Measurements from ENCODE around the gene SDK1. TPM values are rescaled to one million over a fixed set of nuclear protein-coding genes. Genes with fewer than 3 reads are reported as not detected.

The SDK1 gene
- total RNA-seq, 2 donors from 2014 or later, result 19.8 to 32.4 TPM

- no peak overlapping the region for H3K27ac ChIP-seq
- intact Hi-C loops (cut with DNase I), result no loop called here
- H3K9me3 ChIP-seq, result no peaks in the 10 kb centered on the region
- no peaks in the 10 kb centered on the region for H3K4me1 ChIP-seq
- no peaks in the 10 kb centered on the region for H3K27me3 ChIP-seq
- DNase-seq, result no peak
- TF ChIP-seq CTCF (IDR thresholded peaks at IDR 0.05) (no peak), POLR2A (IDR thresholded peaks at IDR 0.05) (no peak)
- 65 to 74% methylated on average over 12 of the region's 12 CpGs for WGBS, 2 donors
- ATAC-seq, result no peak
- H3K4me3 ChIP-seq, result no peak overlapping the region
- no peaks in the 10 kb centered on the region for H3K36me3 ChIP-seq (replicated peaks in 1 of 2; ENCODE audit: insufficient read depth in 1 of 2, low read depth in 2 of 2)
Observed at GRCh38 chr7:3380886-3381685, 80.0 kb downstream of the SDK1 start.

GRCh38 chr7:3386423-3387190, 85.6 kb downstream of the SDK1 start:
- Histone ChIP-seq H3K27ac (no peak overlapping the region), H3K36me3 (replicated peaks in 1 of 2; ENCODE audit: insufficient read depth in 1 of 2, low read depth in 2 of 2) (no peaks in the 10 kb centered on the region), H3K4me1 (no peaks in the 10 kb centered on the region), H3K9me3 (no peaks in the 10 kb centered on the region), H3K27me3 (no peaks in the 10 kb centered on the region), H3K4me3 (no peak overlapping the region)
- TF ChIP-seq POLR2A (IDR thresholded peaks at IDR 0.05), result no peak
- no peak for TF ChIP-seq CTCF (IDR thresholded peaks at IDR 0.05)
- no peak for DNase-seq
- ATAC-seq, result no peak
- 55 to 81% methylated on average over 5 of the region's 5 CpGs for WGBS, 2 donors
- intact Hi-C loops (cut with DNase I), result no loop called here

- H3K4me1 ChIP-seq, result no peaks in the 10 kb centered on the region
- H3K9me3 ChIP-seq, result peaks cover 0 to 10% (median 0%) of the 10 kb centered on the region in 3 donors
- WGBS, 2 donors, result 94 to 96% methylated on average over 3 of the region's 3 CpGs
- H3K27ac ChIP-seq, result no peak overlapping the region
- no peaks in the 10 kb centered on the region for H3K27me3 ChIP-seq
- H3K4me3 ChIP-seq, result no peak overlapping the region
- H3K36me3 ChIP-seq (replicated peaks in 1 of 2; ENCODE audit: insufficient read depth in 1 of 2, low read depth in 2 of 2), result no peaks in the 10 kb centered on the region
- intact Hi-C loops (cut with DNase I), result no loop called here
- no peak for DNase-seq
- ATAC-seq, result no peak
- TF ChIP-seq POLR2A (IDR thresholded peaks at IDR 0.05) (no peak), CTCF (IDR thresholded peaks at IDR 0.05) (no peak)
Observed at GRCh38 chr7:3393862-3394261, 92.8 kb downstream of the SDK1 start.

GRCh38 chr7:3397324-3397723, 96.3 kb downstream of the SDK1 start:
- intact Hi-C loops (cut with DNase I), result no loop called here
- no peaks in the 10 kb centered on the region for H3K27me3 ChIP-seq
- peaks cover 0 to 10% (median 0%) of the 10 kb centered on the region in 3 donors for H3K9me3 ChIP-seq
- H3K4me3 ChIP-seq, result no peak overlapping the region
- WGBS, 2 donors, result 86 to 93% methylated on average over 3 of the region's 3 CpGs
- H3K27ac ChIP-seq, result no peak overlapping the region
- ATAC-seq (no peak), DNase-seq (no peak)
- TF ChIP-seq CTCF (IDR thresholded peaks at IDR 0.05) (no peak), POLR2A (IDR thresholded peaks at IDR 0.05) (no peak)
- H3K4me1 ChIP-seq, result no peaks in the 10 kb centered on the region
- H3K36me3 ChIP-seq (replicated peaks in 1 of 2; ENCODE audit: insufficient read depth in 1 of 2, low read depth in 2 of 2), result no peaks in the 10 kb centered on the region

Data from body of pancreas (tissue), 4 donors.